Lung (tissue), 12 donors: ENCODE data around the gene KLRF1. TPM values are rescaled to one million over a fixed set of nuclear protein-coding genes. Genes with fewer than 3 reads are reported as not detected.

ENCODE experiments used
- ATAC-seq: fragments of 200-7000 bp; cut with Tn5 transposase; one replicate; pipeline ENCODE4 v1.9.1; 2020; ENCODE audit warnings: moderate number of reproducible peaks; ENCODE audit not compliant: insufficient read depth, low FRiP score
- DNase-seq, 3 donors: peaks; one replicate each; pipeline ENCODE4 v3.0.0-alpha.2; 2013 to 2017
- H3K27ac ChIP-seq, 2 donors: one replicate each; pipeline ENCODE4 v1.5.1; 2013; ENCODE audit warnings: mild to moderate bottlenecking in 2 of 2, moderate library complexity in 2 of 2, control low read depth in 1 of 2, inconsistent platforms in 1 of 2, low read depth in 1 of 2, low read length in 1 of 2
- H3K27me3 ChIP-seq, 3 donors: one replicate each; pipeline ENCODE4 v1.5.1; 2013; ENCODE audit warnings: low read length in 2 of 3; ENCODE audit not compliant: control insufficient read depth in 3 of 3, insufficient read depth in 3 of 3
- H3K36me3 ChIP-seq, 4 donors: one replicate each; pipeline ENCODE4 v1.5.1; 2013; ENCODE audit warnings: low read length in 4 of 4, mild to moderate bottlenecking in 1 of 4, moderate library complexity in 1 of 4; ENCODE audit not compliant: control insufficient read depth in 4 of 4, insufficient read depth in 4 of 4
- H3K4me1 ChIP-seq, 5 donors: one replicate each; pipeline ENCODE4 v1.5.1; 2013; ENCODE audit warnings: low read length in 5 of 5, mild to moderate bottlenecking in 2 of 5, moderate library complexity in 1 of 5; ENCODE audit not compliant: control insufficient read depth in 5 of 5, insufficient read depth in 5 of 5
- H3K4me3 ChIP-seq: one replicate; pipeline ENCODE4 v1.5.1; 2013; ENCODE audit warnings: mild to moderate bottlenecking, control low read depth, moderate library complexity
- H3K9ac ChIP-seq, 2 donors: one replicate each; pipeline ENCODE4 v1.5.1; 2013; ENCODE audit warnings: low read length in 2 of 2, control low read depth in 1 of 2; ENCODE audit not compliant: insufficient read depth in 1 of 2
- H3K9me3 ChIP-seq, 4 donors: one replicate each; pipeline ENCODE4 v1.5.1; 2013; ENCODE audit warnings: low read length in 3 of 4, mild to moderate bottlenecking in 1 of 4, moderate library complexity in 1 of 4; ENCODE audit not compliant: control insufficient read depth in 4 of 4, insufficient read depth in 3 of 4
- WGBS, 2 donors: extraction: QIAGEN DNeasy Blood & Tissue Kit; methylation state at CpG; one replicate each; pipeline ENCODE4 v1.1.7; 2013; 5-methylcytosine and 5-hydroxymethylcytosine counted together
- polyA plus RNA-seq, 2 donors: library from polyadenylated mRNA; stranded (reverse); fragments of 200-250 nt; gene quantifications; one replicate each; pipeline ENCODE4 v1.2.1, GENCODE V29; 2013
- total RNA-seq, 2 donors: library from RNA; depleted of rRNA in 1 of 2; stranded (reverse); fragments of >200 nt in 1 of 2; gene quantifications; one replicate each; pipeline ENCODE4 v1.2.1, GENCODE V29; 2014 to 2021
- TF ChIP-seq, protein P1 (sequence below): IDR thresholded peaks from 2 replicates; pipeline ENCODE4 v1.5.1; 2012; ENCODE audit warnings: mild to moderate bottlenecking; ENCODE audit errors: control extremely low read depth, extremely low read depth
- donor health status: control.
- donor health status: control.
- donor health status: Bipolar disorder and iron deficiency.
- donor health status: healthy.
- donor health status: DM: yes; HTN: yes; CAD: no.

The KLRF1 gene
- total and polyA plus RNA-seq, 4 donors: 1.1 to 2.2 (median 1.4) TPM

- Histone ChIP-seq H3K4me1 (no peaks in the 10 kb centered on the region), H3K27me3 (no peaks in the 10 kb centered on the region), H3K4me3 (no peak overlapping the region), H3K9me3 (peaks cover 0 to 11% (median 0%) of the 10 kb centered on the region in 4 donors), H3K27ac (no peak overlapping the region), H3K36me3 (peaks cover 0 to 7% (median 5%) of the 10 kb centered on the region in 4 donors), H3K9ac (no peak overlapping the region)
- DNase-seq: no peak
- 92 to 93% methylated on average over 2 to 5 of the region's 5 CpGs for WGBS, 2 donors
- TF ChIP-seq, protein P1, sequence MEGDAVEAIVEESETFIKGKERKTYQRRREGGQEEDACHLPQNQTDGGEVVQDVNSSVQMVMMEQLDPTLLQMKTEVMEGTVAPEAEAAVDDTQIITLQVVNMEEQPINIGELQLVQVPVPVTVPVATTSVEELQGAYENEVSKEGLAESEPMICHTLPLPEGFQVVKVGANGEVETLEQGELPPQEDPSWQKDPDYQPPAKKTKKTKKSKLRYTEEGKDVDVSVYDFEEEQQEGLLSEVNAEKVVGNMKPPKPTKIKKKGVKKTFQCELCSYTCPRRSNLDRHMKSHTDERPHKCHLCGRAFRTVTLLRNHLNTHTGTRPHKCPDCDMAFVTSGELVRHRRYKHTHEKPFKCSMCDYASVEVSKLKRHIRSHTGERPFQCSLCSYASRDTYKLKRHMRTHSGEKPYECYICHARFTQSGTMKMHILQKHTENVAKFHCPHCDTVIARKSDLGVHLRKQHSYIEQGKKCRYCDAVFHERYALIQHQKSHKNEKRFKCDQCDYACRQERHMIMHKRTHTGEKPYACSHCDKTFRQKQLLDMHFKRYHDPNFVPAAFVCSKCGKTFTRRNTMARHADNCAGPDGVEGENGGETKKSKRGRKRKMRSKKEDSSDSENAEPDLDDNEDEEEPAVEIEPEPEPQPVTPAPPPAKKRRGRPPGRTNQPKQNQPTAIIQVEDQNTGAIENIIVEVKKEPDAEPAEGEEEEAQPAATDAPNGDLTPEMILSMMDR: no peak
- no peak for ATAC-seq
Measured at GRCh38 chr12:9851050-9851449, 23.8 kb downstream of the KLRF1 start.

DNA sequence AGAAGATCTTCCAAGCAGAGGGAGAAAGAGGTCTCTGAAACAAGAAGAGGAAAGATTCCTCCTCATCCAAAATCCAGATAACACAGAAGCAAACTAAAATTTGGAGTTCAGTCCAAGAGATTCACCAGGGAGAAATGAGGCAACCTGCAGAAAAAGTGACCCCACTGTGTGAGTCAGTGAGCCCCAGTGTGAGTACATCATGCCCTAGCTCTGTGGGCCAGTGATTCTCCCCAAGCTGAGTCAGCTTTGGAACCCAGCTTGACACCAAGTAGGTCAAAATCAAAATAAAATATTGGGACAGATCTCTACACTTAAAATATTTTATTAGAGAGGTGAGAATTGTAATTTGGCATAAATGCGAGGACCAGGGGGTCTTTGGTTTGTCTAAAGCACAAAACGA is 24.6 kb downstream of the KLRF1 start:
- H3K36me3 ChIP-seq: peaks cover 0 to 7% (median 5%) of the 10 kb centered on the region in 4 donors
- 92 to 100% methylated on average over 2 of the region's 2 CpGs for WGBS, 2 donors
- no peaks in the 10 kb centered on the region for H3K4me1 ChIP-seq
- H3K9ac ChIP-seq: no peak overlapping the region
- no peak overlapping the region for H3K4me3 ChIP-seq
- H3K27me3 ChIP-seq: no peaks in the 10 kb centered on the region
- H3K9me3 ChIP-seq: peaks cover 0 to 11% (median 0%) of the 10 kb centered on the region in 4 donors
- TF ChIP-seq, protein P1: no peak
- DNase-seq (no peak), ATAC-seq (no peak)
- H3K27ac ChIP-seq: no peak overlapping the region

GRCh38 chr12:9856151-9856550 is 28.9 kb downstream of the KLRF1 start:
- no peak for ATAC-seq
- WGBS, 2 donors: 29 to 65% methylated on average over 1 of the region's 1 CpG
- no peaks in the 10 kb centered on the region for H3K27me3 ChIP-seq
- H3K4me1 ChIP-seq: no peaks in the 10 kb centered on the region
- no peaks in the 10 kb centered on the region for H3K9me3 ChIP-seq
- H3K9ac ChIP-seq: no peak overlapping the region
- no peak overlapping the region for H3K4me3 ChIP-seq
- H3K36me3 ChIP-seq: peaks cover 0 to 7% (median 5%) of the 10 kb centered on the region in 4 donors
- no peak overlapping the region for H3K27ac ChIP-seq
- DNase-seq: no peak
- TF ChIP-seq, protein P1: no peak

GRCh38 chr12:9856894-9857293 is 29.6 kb downstream of the KLRF1 start:
- ATAC-seq: no peak
- no peaks in the 10 kb centered on the region for H3K9me3 ChIP-seq
- H3K27me3 ChIP-seq: no peaks in the 10 kb centered on the region
- no peaks in the 10 kb centered on the region for H3K4me1 ChIP-seq
- peaks cover 0 to 7% (median 5%) of the 10 kb centered on the region in 4 donors for H3K36me3 ChIP-seq
- 29 to 52% methylated on average over 3 of the region's 3 CpGs for WGBS, 2 donors
- TF ChIP-seq, protein P1: no peak
- no peak overlapping the region for H3K27ac ChIP-seq
- H3K4me3 ChIP-seq: no peak overlapping the region
- H3K9ac ChIP-seq: no peak overlapping the region
- no peak for DNase-seq
